CD14-positive monocyte (primary cell): Measurements from ENCODE around the gene TUBB4A. TPM values are rescaled to one million over a fixed set of nuclear protein-coding genes. Genes with fewer than 3 reads are reported as not detected.

Experiments used
- DNase-seq, 3 donors: peaks; one replicate each; pipeline ENCODE4 v3.0.0-alpha.2; 2011 to 2022
- H2AFZ ChIP-seq: 2 replicates; pipeline ENCODE4 v1.6.0; 2012; ENCODE audit warnings: mild to moderate bottlenecking, low read depth, low read length, inconsistent platforms; ENCODE audit not compliant: insufficient read depth, poor library complexity, severe bottlenecking
- H3K27ac ChIP-seq, 2 donors: 1 replicate in 1 of 2; 2 replicates in 1 of 2; pipeline ENCODE4 v1.5.1; 2012 to 2013; ENCODE audit warnings: low read length in 2 of 2, control low read depth in 1 of 2, inconsistent platforms in 1 of 2, low read depth in 1 of 2, mild to moderate bottlenecking in 1 of 2
- H3K27me3 ChIP-seq, 2 donors: one replicate each; pipeline versions ENCODE4 v1.6.0 to v1.6.1; 2011 to 2013; ENCODE audit warnings: low read length in 2 of 2; ENCODE audit not compliant: control insufficient read depth in 2 of 2, insufficient read depth in 2 of 2
- H3K36me3 ChIP-seq, 2 donors: replicated peaks in 1 of 2; 1 replicate in 1 of 2; 2 replicates in 1 of 2; pipeline versions ENCODE4 v1.5.1 to v1.6.1; 2012 to 2013; ENCODE audit warnings: low read length in 2 of 2, control low read depth in 1 of 2, inconsistent platforms in 1 of 2, mild to moderate bottlenecking in 1 of 2; ENCODE audit not compliant: insufficient read depth in 2 of 2, control insufficient read depth in 1 of 2
- H3K4me1 ChIP-seq, 2 donors: 1 replicate in 1 of 2; 2 replicates in 1 of 2; pipeline versions ENCODE4 v1.5.1 to v1.6.1; 2012 to 2013; ENCODE audit warnings: low read length in 2 of 2, control low read depth in 1 of 2, inconsistent platforms in 1 of 2, mild to moderate bottlenecking in 1 of 2, moderate library complexity in 1 of 2; ENCODE audit not compliant: insufficient read depth in 2 of 2, control insufficient read depth in 1 of 2
- H3K4me2 ChIP-seq: replicated peaks from 2 replicates; pipeline ENCODE3; 2012; ENCODE audit warnings: low read length, moderate library complexity, mild to moderate bottlenecking; ENCODE audit not compliant: poor library complexity, severe bottlenecking; ENCODE audit errors: extremely low read depth
- H3K4me3 ChIP-seq, 3 experiments: fragments of 200-600 bp in 1 of 3; sonication (generic) in 1 of 3; replicated peaks in 1 of 3; 1 replicate in 2 of 3; 2 replicates in 1 of 3; pipeline ENCODE4 v1.5.1; 2011 to 2013; ENCODE audit warnings: low read length in 3 of 3, mild to moderate bottlenecking in 3 of 3, control low read depth in 2 of 3, low read depth in 2 of 3, inconsistent platforms in 1 of 3, moderate library complexity in 1 of 3
- H3K79me2 ChIP-seq: 2 replicates; pipeline ENCODE4 v1.6.0; 2012; ENCODE audit warnings: mild to moderate bottlenecking, control low read depth, inconsistent platforms, low read length, moderate library complexity; ENCODE audit not compliant: insufficient read depth
- H3K9ac ChIP-seq: 2 replicates; pipeline ENCODE4 v1.6.0; 2017; ENCODE audit warnings: low read length, mild to moderate bottlenecking; ENCODE audit not compliant: insufficient read depth, poor library complexity, severe bottlenecking
- H3K9me3 ChIP-seq, 2 donors: replicated peaks in 1 of 2; 1 replicate in 1 of 2; 2 replicates in 1 of 2; pipeline versions ENCODE4 v1.5.1 to v1.6.1; 2012 to 2013; ENCODE audit warnings: low read length in 2 of 2, control low read depth in 1 of 2; ENCODE audit not compliant: control insufficient read depth in 1 of 2, insufficient read depth in 1 of 2
- H4K20me1 ChIP-seq: 2 replicates; pipeline ENCODE4 v1.6.0; 2012; ENCODE audit warnings: mild to moderate bottlenecking, low read length, control low read depth, moderate library complexity; ENCODE audit not compliant: insufficient read depth
- H3K27ac Mint-ChIP-seq, 7 donors: one replicate each; pipeline ENCODE4 v1.8.0; 2020; ENCODE audit warnings: mild to moderate bottlenecking in 7 of 7, mixed read lengths in 7 of 7, moderate library complexity in 6 of 7, inconsistent platforms in 2 of 7
- H3K27me3 Mint-ChIP-seq, 3 donors: one replicate each; pipeline ENCODE4 v1.8.0; 2021 to 2022; ENCODE audit warnings: low read depth in 3 of 3, mild to moderate bottlenecking in 3 of 3, mixed read lengths in 3 of 3, moderate library complexity in 3 of 3, inconsistent platforms in 1 of 3
- H3K36me3 Mint-ChIP-seq, 2 donors: one replicate each; pipeline ENCODE4 v1.8.0; 2020; ENCODE audit warnings: mixed read lengths in 2 of 2, inconsistent platforms in 1 of 2, mild to moderate bottlenecking in 1 of 2
- H3K4me1 Mint-ChIP-seq: one replicate; pipeline ENCODE4 v1.8.0; 2020; ENCODE audit warnings: mild to moderate bottlenecking, mixed read lengths
- H3K4me3 Mint-ChIP-seq, 2 donors: one replicate each; pipeline ENCODE4 v1.8.0; 2020; ENCODE audit warnings: mild to moderate bottlenecking in 2 of 2, mixed read lengths in 2 of 2, moderate library complexity in 1 of 2
- H3K9me3 Mint-ChIP-seq, 7 donors: one replicate each; pipeline ENCODE4 v1.8.0; 2020 to 2022; ENCODE audit warnings: mixed read lengths in 7 of 7, mild to moderate bottlenecking in 6 of 7, moderate library complexity in 6 of 7, inconsistent platforms in 2 of 7
- WGBS: methylation state at CpG from one replicate; pipeline ENCODE4 v1.1.5; 2013; ENCODE audit warnings: missing lambda C conversion rate; ENCODE audit not compliant: insufficient coverage; 5-methylcytosine and 5-hydroxymethylcytosine counted together
- intact Hi-C, 2 donors: fragments of 100-400 bp; cut with micrococcal nuclease; formaldehyde crosslinking; loops; one replicate each; pipeline versions ENCODE4 v1.15.0 to v1.15.1; 2023
- polyA plus RNA-seq, 3 donors: library from polyadenylated mRNA; depleted of rRNA in 1 of 3; unstranded in 2 of 3; stranded (reverse) in 1 of 3; fragments of 300-500 nt in 2 of 3; fragments of >200 nt in 1 of 3; fragmentation: Illumina TruSeq in 2 of 3; gene quantifications; 1 replicate in 2 of 3; 2 replicates in 1 of 3; pipeline ENCODE4 v1.2.3, GENCODE V29; 2012 to 2021
- TF ChIP-seq, protein P1 (sequence below): fragments of 200-600 bp; IDR thresholded peaks from one replicate; pipeline ENCODE4 v1.8.0; 2022; ENCODE audit warnings: antibody characterized with exemption, mild to moderate bottlenecking

The TUBB4A gene
- polyA plus RNA-seq, 3 donors: 0.16 TPM; not detected in 2

DNA sequence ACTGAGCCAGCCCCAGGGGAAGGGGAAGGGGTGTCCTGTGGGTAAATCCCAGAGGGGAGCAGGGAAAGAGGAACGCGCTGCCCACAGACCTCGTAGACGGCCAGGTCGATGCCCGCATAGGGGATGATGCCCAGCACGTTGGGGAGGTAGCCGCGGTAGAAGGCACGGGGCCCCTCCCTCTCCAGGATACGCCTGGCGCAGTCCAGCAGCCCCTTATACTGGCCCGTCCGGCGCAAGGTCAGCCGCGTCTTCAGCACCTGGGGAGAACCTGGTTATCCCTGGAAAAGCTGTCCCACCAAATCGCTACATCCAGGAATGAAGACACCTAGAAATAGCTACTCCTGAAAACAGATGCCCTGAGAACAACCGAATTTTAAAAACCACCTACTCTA is 49.9 kb downstream of the TUBB4A start:
- TF ChIP-seq, protein P1, sequence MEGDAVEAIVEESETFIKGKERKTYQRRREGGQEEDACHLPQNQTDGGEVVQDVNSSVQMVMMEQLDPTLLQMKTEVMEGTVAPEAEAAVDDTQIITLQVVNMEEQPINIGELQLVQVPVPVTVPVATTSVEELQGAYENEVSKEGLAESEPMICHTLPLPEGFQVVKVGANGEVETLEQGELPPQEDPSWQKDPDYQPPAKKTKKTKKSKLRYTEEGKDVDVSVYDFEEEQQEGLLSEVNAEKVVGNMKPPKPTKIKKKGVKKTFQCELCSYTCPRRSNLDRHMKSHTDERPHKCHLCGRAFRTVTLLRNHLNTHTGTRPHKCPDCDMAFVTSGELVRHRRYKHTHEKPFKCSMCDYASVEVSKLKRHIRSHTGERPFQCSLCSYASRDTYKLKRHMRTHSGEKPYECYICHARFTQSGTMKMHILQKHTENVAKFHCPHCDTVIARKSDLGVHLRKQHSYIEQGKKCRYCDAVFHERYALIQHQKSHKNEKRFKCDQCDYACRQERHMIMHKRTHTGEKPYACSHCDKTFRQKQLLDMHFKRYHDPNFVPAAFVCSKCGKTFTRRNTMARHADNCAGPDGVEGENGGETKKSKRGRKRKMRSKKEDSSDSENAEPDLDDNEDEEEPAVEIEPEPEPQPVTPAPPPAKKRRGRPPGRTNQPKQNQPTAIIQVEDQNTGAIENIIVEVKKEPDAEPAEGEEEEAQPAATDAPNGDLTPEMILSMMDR: no peak
- Histone ChIP-seq H3K9ac (no peak overlapping the region), H3K9me3 (peaks cover 13 to 21% of the 10 kb centered on the region in 2 donors), H3K4me2 (no peak overlapping the region), H3K4me1 (no peaks in the 10 kb centered on the region), H3K79me2 (no peaks in the 10 kb centered on the region), H4K20me1 (no peaks in the 10 kb centered on the region), H3K27ac (no peak overlapping the region), H3K4me3 (no peak overlapping the region), H2AFZ (no peak overlapping the region), H3K27me3 (peaks cover 0 to 2% of the 10 kb centered on the region in 2 donors), H3K36me3 (no peaks in the 10 kb centered on the region)
- WGBS: 96% methylated on average over 19 of the region's 19 CpGs
- no peak overlapping the region for H3K27ac Mint-ChIP-seq
- no peaks in the 10 kb centered on the region for H3K36me3 Mint-ChIP-seq
- intact Hi-C loops: no loop called here
- H3K27me3 Mint-ChIP-seq: peaks cover 1 to 5% (median 5%) of the 10 kb centered on the region in 3 donors
- H3K9me3 Mint-ChIP-seq: peaks cover 8 to 34% (median 30%) of the 10 kb centered on the region in 7 donors
- H3K4me1 Mint-ChIP-seq: no peaks in the 10 kb centered on the region
- H3K4me3 Mint-ChIP-seq: no peak overlapping the region
- DNase-seq: no peak

DNA sequence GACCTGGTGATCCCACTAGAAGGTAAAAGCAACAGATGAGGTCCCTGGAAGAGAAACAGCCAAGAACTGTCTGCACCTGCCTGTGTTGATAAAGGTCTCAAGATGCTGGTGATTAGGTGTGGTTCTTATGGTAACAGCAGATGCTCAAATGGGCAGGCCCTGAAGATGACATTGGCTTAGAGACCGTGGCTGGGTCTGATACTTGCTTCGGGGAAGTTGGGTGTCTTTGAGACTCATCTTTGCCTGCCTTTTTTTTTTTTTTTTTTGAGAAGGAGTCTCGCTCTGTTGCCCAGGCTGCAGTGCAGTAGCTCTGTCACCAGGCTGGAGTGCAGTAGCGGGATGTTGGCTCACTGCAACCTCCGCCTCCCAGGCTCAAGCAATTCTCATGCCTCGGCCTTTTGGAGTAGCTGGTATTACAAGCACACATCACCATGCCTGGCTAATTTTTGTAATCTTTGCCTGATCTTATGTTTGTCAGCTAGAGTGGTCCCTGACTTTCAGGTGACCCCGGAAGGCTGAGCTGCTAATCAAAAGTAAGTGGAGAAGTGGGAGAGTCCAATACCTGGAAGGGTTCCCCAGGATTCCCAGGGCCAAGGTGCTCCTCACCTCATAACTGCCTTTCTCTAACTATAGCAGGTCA is 50.4 kb downstream of the TUBB4A start:
- 100% methylated on average over 2 of the region's 7 CpGs for WGBS
- Histone ChIP-seq H3K27me3 (peaks cover 0 to 2% of the 10 kb centered on the region in 2 donors), H4K20me1 (no peaks in the 10 kb centered on the region), H3K79me2 (no peaks in the 10 kb centered on the region), H3K9me3 (peaks cover 13 to 21% of the 10 kb centered on the region in 2 donors), H2AFZ (no peak overlapping the region), H3K27ac (no peak overlapping the region), H3K9ac (no peak overlapping the region), H3K36me3 (no peaks in the 10 kb centered on the region), H3K4me2 (no peak overlapping the region), H3K4me3 (no peak overlapping the region), H3K4me1 (no peaks in the 10 kb centered on the region)
- no peak overlapping the region for H3K4me3 Mint-ChIP-seq
- H3K4me1 Mint-ChIP-seq: no peaks in the 10 kb centered on the region
- no peak overlapping the region for H3K27ac Mint-ChIP-seq
- DNase-seq: no peak
- no peaks in the 10 kb centered on the region for H3K36me3 Mint-ChIP-seq
- H3K9me3 Mint-ChIP-seq: peaks cover 8 to 34% (median 30%) of the 10 kb centered on the region in 7 donors
- peaks cover 0 to 7% (median 5%) of the 10 kb centered on the region in 3 donors for H3K27me3 Mint-ChIP-seq
- intact Hi-C loops: no loop called here
- TF ChIP-seq, protein P1: no peak
